Ectodermal cell (in vitro differentiated cells): ENCODE data around the gene C3orf70.

ENCODE experiments used
- H3K27ac ChIP-seq: 2 replicates; pipeline ENCODE4 v1.7.0; 2013; ENCODE audit warnings: mild to moderate bottlenecking, low read depth, low read length; ENCODE audit not compliant: insufficient read depth, poor library complexity, severe bottlenecking
- H3K27me3 ChIP-seq: 2 replicates; pipeline ENCODE4 v1.7.0; 2013; ENCODE audit warnings: mild to moderate bottlenecking, low read length; ENCODE audit not compliant: insufficient read depth, control insufficient read depth, poor library complexity, severe bottlenecking
- H3K36me3 ChIP-seq: one replicate; pipeline ENCODE4 v1.7.0; 2013; ENCODE audit warnings: low read length; ENCODE audit not compliant: control insufficient read depth, insufficient read depth
- H3K4me1 ChIP-seq: one replicate; pipeline ENCODE4 v1.7.0; 2013; ENCODE audit warnings: low read length; ENCODE audit not compliant: control insufficient read depth, insufficient read depth
- H3K4me3 ChIP-seq: 2 replicates; pipeline ENCODE4 v1.7.0; 2013; ENCODE audit warnings: low read depth, low read length, control low read depth; ENCODE audit not compliant: insufficient read depth
- H3K9me3 ChIP-seq: 2 replicates; pipeline ENCODE4 v1.7.0; 2013; ENCODE audit warnings: mild to moderate bottlenecking, low read length, moderate library complexity; ENCODE audit not compliant: control insufficient read depth
- WGBS, 2 experiments: methylation state at CpG; one replicate each; pipeline ENCODE4 v1.1.7; 2013; ENCODE audit warnings: missing lambda C conversion rate in 2 of 2; 5-methylcytosine and 5-hydroxymethylcytosine counted together

The C3orf70 gene

DNA sequence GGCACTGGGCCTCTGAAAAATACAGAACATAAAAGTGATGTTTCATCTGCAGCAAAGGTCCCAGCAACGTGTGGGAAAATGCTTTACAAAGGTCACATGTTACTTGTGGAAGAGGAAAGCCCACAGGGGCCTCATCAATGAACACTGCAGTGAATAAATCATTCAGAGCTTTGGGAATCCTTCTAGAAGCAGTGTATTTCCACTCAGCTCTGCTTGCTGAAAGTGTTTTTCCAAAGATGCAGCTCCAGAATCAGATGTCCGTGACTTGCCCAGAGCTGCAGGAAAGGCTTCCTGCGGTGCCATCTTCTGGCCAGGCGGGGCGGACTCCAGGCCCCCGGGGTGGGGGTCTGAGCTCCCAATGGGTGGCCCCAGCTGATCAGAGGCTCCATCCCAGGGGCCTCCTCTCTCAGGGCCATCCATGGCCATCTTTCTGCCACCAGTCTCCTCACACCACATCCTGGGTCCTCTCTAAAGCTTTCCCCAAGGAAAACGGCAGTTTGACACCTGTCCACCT lies 81.5 kb downstream of the C3orf70 start:
- Histone ChIP-seq H3K27ac (no peak overlapping the region), H3K4me3 (no peak overlapping the region), H3K36me3 (no peaks in the 10 kb centered on the region), H3K4me1 (peaks cover 6% of the 10 kb centered on the region), H3K27me3 (no peaks in the 10 kb centered on the region), H3K9me3 (no peaks in the 10 kb centered on the region)
- WGBS, 2 experiments: 75 to 78% methylated on average over 7 of the region's 7 CpGs

DNA sequence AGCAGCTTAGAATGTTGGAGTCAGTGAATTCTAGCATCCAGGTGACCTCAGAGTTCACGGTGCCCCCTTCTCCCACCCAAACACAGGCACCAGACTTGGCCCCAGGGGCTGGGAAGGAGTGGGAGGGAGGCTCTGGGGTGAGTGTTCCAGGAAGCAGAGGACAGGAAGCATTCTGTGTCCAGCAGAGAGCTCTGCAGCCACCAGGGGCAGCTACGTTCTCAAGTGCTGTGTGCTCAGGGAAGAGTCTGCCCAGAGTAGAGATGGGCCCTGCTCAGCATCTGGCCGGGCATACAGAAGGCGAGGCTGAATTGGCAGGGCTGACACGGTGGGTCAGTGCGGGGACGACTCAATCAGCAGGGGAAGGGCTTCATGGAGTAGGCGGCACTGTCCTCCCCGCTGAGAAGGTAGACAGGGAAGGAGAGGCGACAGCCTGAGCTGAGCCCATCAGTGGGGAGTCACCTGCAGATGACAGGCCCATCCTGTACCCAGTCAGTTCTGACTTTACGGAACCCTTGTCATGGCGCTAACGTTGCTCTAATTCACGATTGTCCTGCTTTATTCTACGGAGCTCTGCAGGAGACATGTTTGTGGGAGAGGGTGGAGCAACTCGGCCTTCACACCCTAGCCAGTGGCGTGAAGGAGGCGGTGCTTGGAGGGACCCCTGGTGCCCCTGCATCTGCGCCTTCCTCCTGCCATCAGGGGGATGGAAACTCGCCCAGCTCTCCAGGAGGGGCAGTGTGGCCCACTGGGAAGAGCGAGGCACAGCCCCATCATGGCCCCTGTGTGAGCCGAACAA lies 82.2 kb downstream of the C3orf70 start:
- Histone ChIP-seq H3K36me3 (no peaks in the 10 kb centered on the region), H3K4me1 (peaks cover 6% of the 10 kb centered on the region), H3K4me3 (no peak overlapping the region), H3K9me3 (no peaks in the 10 kb centered on the region), H3K27ac (no peak overlapping the region), H3K27me3 (no peaks in the 10 kb centered on the region)
- 84% methylated on average over 22 of the region's 22 CpGs for WGBS, 2 experiments

DNA sequence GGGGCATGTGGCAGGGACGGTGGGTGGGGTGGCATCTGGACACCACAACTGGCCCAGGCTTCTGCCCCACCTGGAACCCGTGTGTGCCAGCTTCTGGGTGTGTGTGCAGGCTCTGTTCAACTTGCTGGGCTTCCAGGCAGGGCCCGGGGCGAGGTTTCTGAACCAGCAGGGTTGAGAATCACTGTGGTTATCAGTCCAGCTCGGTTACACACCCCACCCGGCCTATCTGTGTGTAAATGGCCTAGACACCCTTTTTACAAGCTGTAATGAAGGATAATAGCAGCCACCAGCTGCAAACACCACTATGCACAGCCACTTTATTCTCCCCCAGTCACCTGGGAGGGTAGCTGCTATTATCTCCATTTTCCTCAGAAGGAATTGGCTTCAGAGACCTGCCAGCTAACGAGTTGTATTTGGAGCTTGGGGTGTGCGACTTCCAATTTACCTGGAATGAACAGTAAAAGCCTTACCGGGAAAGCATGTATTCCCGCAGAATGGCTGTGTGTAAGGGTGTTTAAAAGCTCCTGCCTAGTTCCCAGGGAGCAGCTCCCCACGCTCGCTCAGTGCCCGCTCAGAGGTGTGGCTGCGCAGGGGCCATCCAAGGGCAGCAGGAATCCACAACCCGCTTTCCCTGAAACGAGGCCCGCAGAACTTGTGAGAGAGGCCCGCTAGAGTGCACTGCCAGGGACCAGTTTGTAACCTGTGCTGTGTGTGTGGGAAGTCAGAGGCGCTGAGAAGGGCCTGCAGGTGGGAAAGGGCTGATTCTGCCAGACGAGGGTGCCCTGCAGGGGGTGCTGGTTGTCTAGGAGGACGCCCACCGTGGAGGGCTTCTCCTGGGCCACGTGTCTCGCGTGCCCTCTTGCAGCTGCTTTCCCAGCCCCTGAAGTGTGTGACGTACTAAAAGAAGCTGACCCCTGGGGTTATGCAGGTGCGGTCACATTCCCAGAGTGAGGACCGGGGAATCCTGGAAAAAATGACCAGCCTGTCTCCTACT lies 83.5 kb downstream of the C3orf70 start:
- Histone ChIP-seq H3K9me3 (no peaks in the 10 kb centered on the region), H3K27me3 (no peaks in the 10 kb centered on the region), H3K36me3 (no peaks in the 10 kb centered on the region), H3K4me1 (peaks cover 6% of the 10 kb centered on the region), H3K4me3 (no peak overlapping the region), H3K27ac (no peak overlapping the region)
- WGBS, 2 experiments: 72% methylated on average over 28 of the region's 28 CpGs

DNA sequence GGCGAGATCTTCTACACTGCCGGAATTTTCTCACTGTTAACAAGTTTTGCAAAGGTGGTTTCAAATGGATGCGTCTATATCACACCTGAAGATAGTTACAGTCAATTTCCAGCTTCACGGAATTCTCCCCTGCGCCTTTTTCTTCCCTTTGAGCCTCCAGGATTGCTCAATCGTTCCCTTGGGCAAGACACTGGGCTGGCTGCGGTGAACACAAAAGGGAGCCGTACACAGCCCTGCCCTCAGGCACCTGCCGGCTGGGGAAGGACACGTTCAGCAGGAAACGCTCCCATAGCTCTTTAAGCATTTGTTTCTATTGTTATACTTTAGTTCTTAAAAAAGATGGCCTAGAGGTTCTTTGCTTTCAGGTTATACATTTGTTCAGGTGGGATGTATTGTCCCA lies 85.7 kb downstream of the C3orf70 start:
- Histone ChIP-seq H3K4me3 (no peak overlapping the region), H3K4me1 (peaks cover 6% of the 10 kb centered on the region), H3K9me3 (no peaks in the 10 kb centered on the region), H3K27ac (no peak overlapping the region), H3K27me3 (no peaks in the 10 kb centered on the region), H3K36me3 (no peaks in the 10 kb centered on the region)
- WGBS, 2 experiments: 91% methylated on average over 11 of the region's 11 CpGs

DNA sequence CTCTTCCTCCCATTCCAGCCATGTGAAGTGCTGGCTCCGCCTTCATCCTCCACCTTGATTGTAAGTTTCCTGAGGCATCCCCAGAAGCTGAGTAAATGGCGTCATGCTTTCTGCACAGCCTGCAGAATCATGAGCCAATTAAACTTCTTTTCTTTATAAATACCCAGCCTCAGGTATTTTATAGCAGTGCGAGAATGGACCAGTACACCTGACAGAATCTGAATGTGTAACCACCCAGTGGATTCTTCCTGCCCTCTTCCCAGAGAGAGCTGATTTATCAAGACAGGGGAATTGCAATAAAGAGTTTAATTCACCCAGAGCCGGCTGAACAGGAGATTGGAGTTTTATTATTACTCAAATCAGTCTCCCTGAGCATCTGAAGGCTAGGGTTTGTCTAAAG lies 86.6 kb downstream of the C3orf70 start:
- H3K36me3 ChIP-seq: no peaks in the 10 kb centered on the region
- no peaks in the 10 kb centered on the region for H3K27me3 ChIP-seq
- H3K4me3 ChIP-seq: no peak overlapping the region
- H3K9me3 ChIP-seq: no peaks in the 10 kb centered on the region
- H3K27ac ChIP-seq: no peak overlapping the region
- peaks cover 6% of the 10 kb centered on the region for H3K4me1 ChIP-seq
- 90 to 96% methylated on average over 4 of the region's 4 CpGs for WGBS, 2 experiments

DNA sequence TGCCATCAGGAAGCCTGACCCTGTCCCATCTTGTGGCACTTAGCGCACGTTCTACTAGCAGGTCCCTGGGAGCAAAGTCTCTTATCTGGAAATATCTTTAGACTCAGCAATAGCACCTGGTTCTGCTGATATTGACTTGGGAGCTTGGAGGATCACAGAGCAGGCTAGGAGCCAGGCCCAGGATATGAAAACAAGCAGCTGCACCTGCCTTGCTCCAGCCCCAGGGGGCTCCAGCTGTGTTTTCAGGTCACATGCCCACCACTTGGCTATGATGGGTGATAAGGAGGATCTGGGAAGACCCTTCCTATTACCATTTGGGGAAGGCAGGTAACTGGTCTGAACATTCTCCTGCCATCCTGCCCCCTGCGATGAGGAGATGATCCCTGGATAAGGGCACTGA lies 87.8 kb downstream of the C3orf70 start:
- Histone ChIP-seq H3K27ac (no peak overlapping the region), H3K27me3 (no peaks in the 10 kb centered on the region), H3K36me3 (no peaks in the 10 kb centered on the region), H3K9me3 (no peaks in the 10 kb centered on the region), H3K4me3 (no peak overlapping the region), H3K4me1 (peaks cover 5% of the 10 kb centered on the region)
- WGBS, 2 experiments: 93 to 96% methylated on average over 3 of the region's 3 CpGs

DNA sequence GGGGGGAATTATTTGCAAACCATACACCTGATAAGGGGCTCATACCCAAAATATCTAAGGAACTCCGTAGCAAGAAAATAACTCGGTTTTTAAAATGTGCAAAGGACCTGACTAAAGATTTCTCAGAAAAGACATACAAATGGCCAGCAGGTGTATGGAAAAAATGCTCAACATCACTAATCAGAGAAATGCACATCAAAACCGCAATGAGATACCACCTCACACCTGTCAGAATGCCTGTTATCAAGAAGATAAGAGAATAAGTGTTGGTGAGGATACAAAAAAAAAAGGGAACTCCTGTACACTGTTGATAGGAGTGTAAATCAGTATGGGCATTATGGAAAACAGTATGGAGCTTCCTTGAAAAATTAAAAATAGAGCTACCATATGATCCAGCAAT lies 89.4 kb downstream of the C3orf70 start:
- Histone ChIP-seq H3K4me3 (no peak overlapping the region), H3K4me1 (no peaks in the 10 kb centered on the region), H3K27me3 (no peaks in the 10 kb centered on the region), H3K27ac (no peak overlapping the region), H3K36me3 (no peaks in the 10 kb centered on the region), H3K9me3 (no peaks in the 10 kb centered on the region)
- WGBS, 2 experiments: 94 to 96% methylated on average over 3 of the region's 3 CpGs

DNA sequence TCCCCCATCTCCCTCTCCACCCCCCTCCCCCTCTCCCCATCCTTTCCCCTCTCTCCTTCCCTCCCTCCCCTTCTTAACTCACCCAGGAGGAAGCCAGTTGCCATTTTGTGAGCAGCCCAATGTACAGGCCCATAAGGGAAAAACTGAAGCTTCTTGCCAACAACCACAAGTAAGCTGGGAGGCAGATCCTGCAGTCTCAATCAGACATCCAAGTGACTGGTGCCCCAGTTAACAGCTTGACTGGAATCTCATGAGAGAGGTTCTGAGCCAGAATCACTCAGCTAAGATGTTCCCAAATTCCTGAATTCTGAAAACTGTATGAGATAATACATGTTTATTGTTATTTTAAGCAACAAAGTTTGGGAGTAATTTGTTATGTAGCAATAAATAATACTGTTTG lies 90.7 kb downstream of the C3orf70 start:
- Histone ChIP-seq H3K36me3 (no peaks in the 10 kb centered on the region), H3K4me3 (no peak overlapping the region), H3K27me3 (no peaks in the 10 kb centered on the region), H3K9me3 (no peaks in the 10 kb centered on the region), H3K27ac (no peak overlapping the region), H3K4me1 (no peaks in the 10 kb centered on the region)

DNA sequence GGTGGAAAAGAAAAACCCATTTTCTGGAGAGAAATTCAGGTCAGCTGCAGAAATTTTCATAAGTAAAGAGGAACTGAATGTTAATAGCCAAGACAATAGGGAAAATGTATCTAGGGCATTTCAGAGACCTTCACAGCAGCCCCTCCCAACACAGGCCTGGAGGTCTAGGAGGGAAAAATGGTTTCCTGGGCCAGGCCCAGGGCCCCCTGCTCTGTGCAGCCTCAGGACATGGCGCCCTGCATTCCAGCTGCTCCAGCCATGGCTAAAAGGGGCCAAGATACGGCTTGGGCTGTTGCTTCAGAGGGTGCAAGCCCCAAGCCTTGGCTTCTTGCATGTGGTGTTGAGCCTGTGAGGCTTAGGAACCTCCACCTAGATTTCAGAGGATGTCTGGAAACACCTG lies 92.2 kb downstream of the C3orf70 start:
- Histone ChIP-seq H3K4me3 (no peak overlapping the region), H3K9me3 (no peaks in the 10 kb centered on the region), H3K4me1 (no peaks in the 10 kb centered on the region), H3K36me3 (no peaks in the 10 kb centered on the region), H3K27ac (no peak overlapping the region), H3K27me3 (no peaks in the 10 kb centered on the region)
- 88 to 97% methylated on average over 2 of the region's 2 CpGs for WGBS, 2 experiments

DNA sequence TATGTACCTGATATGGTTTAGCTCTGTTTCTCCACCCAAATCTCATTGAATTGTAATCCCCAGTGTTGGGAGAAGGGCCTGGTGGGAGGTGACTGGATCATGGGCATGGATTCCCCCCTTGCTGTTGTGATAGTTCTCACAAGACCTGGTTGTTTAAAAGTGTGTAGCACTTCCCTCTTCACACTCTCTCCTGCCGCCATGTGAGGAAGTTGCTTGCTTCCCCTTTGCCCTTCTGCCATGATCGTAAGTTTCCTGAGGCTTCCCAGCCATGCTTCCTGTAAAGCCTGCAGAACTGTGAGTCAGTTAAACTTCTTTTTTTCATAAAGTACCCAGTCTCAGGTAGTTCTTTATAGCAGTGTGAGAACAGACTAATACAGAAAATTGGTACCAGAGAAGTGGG lies 93.1 kb downstream of the C3orf70 start:
- Histone ChIP-seq H3K4me1 (no peaks in the 10 kb centered on the region), H3K9me3 (no peaks in the 10 kb centered on the region), H3K27ac (no peak overlapping the region), H3K4me3 (no peak overlapping the region), H3K27me3 (no peaks in the 10 kb centered on the region), H3K36me3 (no peaks in the 10 kb centered on the region)
- WGBS, 2 experiments: 81 to 92% methylated on average over 2 of the region's 2 CpGs
